Measurements from ENCODE around the gene PRDM2.

GRCh38 chr1:13867603-13868002 lies 167.6 kb downstream of the PRDM2 start:
- no peak for TF ChIP-seq CTCF (optimal IDR thresholded peaks at IDR 0.05 in 1 of 3, IDR thresholded peaks at IDR 0.05 in 1 of 3, conservative IDR thresholded peaks at IDR 0.05 in 1 of 3; ENCODE audit: extremely low read depth in 1 of 3, insufficient read depth in 2 of 3, low read length in 3 of 3)
- TF ChIP-seq EZH2 (IDR thresholded peaks at IDR 0.05; ENCODE audit: low read length): no peak

All from keratinocyte (primary cell).